ENCODE measurements around the gene SOX6. TPM values are rescaled to one million over a fixed set of nuclear protein-coding genes. Genes with fewer than 3 reads are reported as not detected.

SOX6 gene
- total RNA-seq, 1 donor from 2014 or later = 7.6 TPM

GRCh38 chr11:16395601-16396000 lies 39.3 kb upstream of the SOX6 start:
- DNase-seq (ENCODE audit: low spot score) = no peak
- peaks cover 2% of the 10 kb centered on the region for H3K9me3 Mint-ChIP-seq
- no peaks in the 10 kb centered on the region for H3F3A ChIP-seq (ENCODE audit: low read depth)
- no peak overlapping the region for H3K9ac ChIP-seq
- H3K4me3 Mint-ChIP-seq = no peak overlapping the region
- H3K4me1 Mint-ChIP-seq = peaks cover 22% of the 10 kb centered on the region
- no peak overlapping the region for H3K4me3 ChIP-seq
- no peaks in the 10 kb centered on the region for H3K36me3 ChIP-seq
- H3K9me3 ChIP-seq (ENCODE audit: low read depth) = no peaks in the 10 kb centered on the region
- H3K27me3 ChIP-seq = peaks cover 95% of the 10 kb centered on the region
- peaks cover under 1% of the 10 kb centered on the region for H3K27me3 Mint-ChIP-seq (ENCODE audit: insufficient read depth, low read depth)
- no peak overlapping the region for H3K4me2 ChIP-seq
- no peaks in the 10 kb centered on the region for H3K79me2 ChIP-seq (ENCODE audit: low read depth)
- no peak overlapping the region for H3K27ac ChIP-seq
- H2AFZ ChIP-seq (replicated peaks) = no peak overlapping the region
- peaks cover 5% of the 10 kb centered on the region for H3K36me3 Mint-ChIP-seq
- peaks cover 16% of the 10 kb centered on the region for H3K4me1 ChIP-seq
- no peaks in the 10 kb centered on the region for H4K20me1 ChIP-seq (ENCODE audit: low read depth)
- TF ChIP-seq EZH2 (IDR thresholded peaks at IDR 0.05) (no peak), CTCF (IDR thresholded peaks at IDR 0.05) (no peak), EZH2phosphoT487 (IDR thresholded peaks at IDR 0.05) (no peak)
- no peak overlapping the region for H3K27ac Mint-ChIP-seq

DNA sequence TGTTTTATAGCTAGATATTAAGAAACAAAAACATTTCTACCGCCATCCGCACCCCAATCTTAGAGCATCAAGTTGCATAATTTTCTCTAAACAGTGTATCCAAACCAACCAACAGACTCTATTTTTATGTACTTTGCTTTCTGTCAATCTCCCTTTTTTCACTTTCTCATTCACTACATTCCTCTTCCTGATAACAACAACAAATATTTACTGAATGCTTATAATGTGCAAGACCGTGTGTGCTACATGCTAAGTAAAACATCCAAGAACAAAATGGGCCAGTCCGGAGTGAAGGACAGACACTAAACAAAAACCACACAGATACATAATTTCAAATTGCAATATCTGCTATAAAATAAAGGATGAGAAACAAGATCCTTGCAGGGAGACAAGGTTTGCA lies 38.6 kb upstream of the SOX6 start:
- no peak overlapping the region for H3K27ac Mint-ChIP-seq
- H3K4me3 Mint-ChIP-seq = no peak overlapping the region
- H3K4me3 ChIP-seq = no peak overlapping the region
- no peak overlapping the region for H2AFZ ChIP-seq (replicated peaks)
- peaks cover 88% of the 10 kb centered on the region for H3K27me3 ChIP-seq
- H3K4me1 ChIP-seq = peaks cover 16% of the 10 kb centered on the region
- no peaks in the 10 kb centered on the region for H3F3A ChIP-seq (ENCODE audit: low read depth)
- peaks cover 2% of the 10 kb centered on the region for H3K9me3 Mint-ChIP-seq
- H3K27me3 Mint-ChIP-seq (ENCODE audit: insufficient read depth, low read depth) = peaks cover 4% of the 10 kb centered on the region
- peaks cover 9% of the 10 kb centered on the region for H3K36me3 Mint-ChIP-seq
- no peak for TF ChIP-seq CTCF (IDR thresholded peaks at IDR 0.05)
- no peak for TF ChIP-seq EZH2 (IDR thresholded peaks at IDR 0.05)
- TF ChIP-seq EZH2phosphoT487 (IDR thresholded peaks at IDR 0.05) = no peak
- no peak overlapping the region for H3K27ac ChIP-seq
- no peaks in the 10 kb centered on the region for H4K20me1 ChIP-seq (ENCODE audit: low read depth)
- H3K9ac ChIP-seq = no peak overlapping the region
- H3K79me2 ChIP-seq (ENCODE audit: low read depth) = no peaks in the 10 kb centered on the region
- no peaks in the 10 kb centered on the region for H3K36me3 ChIP-seq
- peaks cover 22% of the 10 kb centered on the region for H3K4me1 Mint-ChIP-seq
- no peaks in the 10 kb centered on the region for H3K9me3 ChIP-seq (ENCODE audit: low read depth)
- no peak overlapping the region for H3K4me2 ChIP-seq
- DNase-seq (ENCODE audit: low spot score) = no peak

GRCh38 chr11:16393340-16393739 lies 37.0 kb upstream of the SOX6 start:
- Histone ChIP-seq H3K4me3 (no peak overlapping the region), H3K9me3 (ENCODE audit: low read depth) (no peaks in the 10 kb centered on the region), H3K27me3 (peaks cover 85% of the 10 kb centered on the region), H4K20me1 (ENCODE audit: low read depth) (no peaks in the 10 kb centered on the region), H3K4me2 (no peak overlapping the region), H3K27ac (no peak overlapping the region), H3K36me3 (no peaks in the 10 kb centered on the region), H3K4me1 (peaks cover 11% of the 10 kb centered on the region), H3K79me2 (ENCODE audit: low read depth) (no peaks in the 10 kb centered on the region), H3K9ac (no peak overlapping the region), H2AFZ (replicated peaks) (no peak overlapping the region), H3F3A (ENCODE audit: low read depth) (no peaks in the 10 kb centered on the region)
- TF ChIP-seq CTCF (IDR thresholded peaks at IDR 0.05) (no peak), EZH2phosphoT487 (IDR thresholded peaks at IDR 0.05) (no peak), EZH2 (IDR thresholded peaks at IDR 0.05) (no peak)
- H3K27ac Mint-ChIP-seq = no peak overlapping the region
- H3K9me3 Mint-ChIP-seq = peaks cover 2% of the 10 kb centered on the region
- H3K36me3 Mint-ChIP-seq = peaks cover 10% of the 10 kb centered on the region
- no peak overlapping the region for H3K4me3 Mint-ChIP-seq
- DNase-seq (ENCODE audit: low spot score) = no peak
- peaks cover 4% of the 10 kb centered on the region for H3K27me3 Mint-ChIP-seq (ENCODE audit: insufficient read depth, low read depth)
- H3K4me1 Mint-ChIP-seq = peaks cover 22% of the 10 kb centered on the region
